ENCODE measurements around the gene CRYBA4. TPM values are rescaled to one million over a fixed set of nuclear protein-coding genes. Genes with fewer than 3 reads are reported as not detected.
"Not testable (repeated sequence)": the region's sequence is repeated elsewhere in the genome, so short reads cannot be mapped to it uniquely, and the experiment has no call there.

Gene CRYBA4
- total and polyA plus RNA-seq, 5 donors from 2014 or later: 0.59 TPM; not detected in 4

DNA sequence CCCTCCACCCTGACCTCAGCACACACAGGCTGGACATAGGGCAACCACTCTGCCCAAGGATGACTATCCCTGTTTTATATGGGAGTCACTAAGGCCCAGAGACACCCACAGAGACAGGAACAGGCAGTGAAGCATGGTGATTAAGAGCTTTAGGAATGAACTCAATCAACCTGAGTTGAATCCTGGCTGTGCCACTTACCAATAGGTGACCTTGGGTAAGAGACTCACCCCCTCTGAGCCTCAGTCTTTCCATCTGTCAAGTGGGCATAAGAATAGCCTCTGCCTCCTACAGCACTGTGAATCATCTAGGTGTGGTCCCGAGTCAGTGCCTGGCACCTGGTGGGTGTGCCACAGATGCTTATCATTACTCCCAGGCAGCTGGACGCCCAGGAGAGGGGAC is 10.8 kb upstream of the CRYBA4 start:
- H3K27ac Mint-ChIP-seq: no peak overlapping the region
- DNase-seq: no peak
- H3K9me3 ChIP-seq (ENCODE audit: control insufficient read depth in 2 of 2, low read length in 2 of 2): no peaks in the 10 kb centered on the region
- H3K36me3 Mint-ChIP-seq: no peaks in the 10 kb centered on the region
- no peak for ATAC-seq (ENCODE audit: low read depth in 2 of 2)
- H3K4me3 Mint-ChIP-seq: peak overlapping the region in 1 of 4 donors; percentile 61
- peaks cover 0 to 1% (median 0%) of the 10 kb centered on the region in 7 donors for H3K9me3 Mint-ChIP-seq
- H3K27me3 Mint-ChIP-seq: no peaks in the 10 kb centered on the region
- H3K4me1 Mint-ChIP-seq: peaks cover 0 to 19% (median 5%) of the 10 kb centered on the region in 4 donors
- H3K4me3 ChIP-seq (ENCODE audit: low read depth, low read length): no peak overlapping the region
- H3K27me3 ChIP-seq (ENCODE audit: control insufficient read depth, insufficient read depth, low read length): no peaks in the 10 kb centered on the region
- H3K36me3 ChIP-seq (ENCODE audit: control insufficient read depth, insufficient read depth, low read length): no peaks in the 10 kb centered on the region
- peaks cover 11% of the 10 kb centered on the region for H3K4me1 ChIP-seq (ENCODE audit: control insufficient read depth, insufficient read depth, low read length, poor library complexity, severe bottlenecking)
- H3K27ac ChIP-seq (ENCODE audit: insufficient read depth, low read length, poor library complexity, severe bottlenecking): no peak overlapping the region

DNA sequence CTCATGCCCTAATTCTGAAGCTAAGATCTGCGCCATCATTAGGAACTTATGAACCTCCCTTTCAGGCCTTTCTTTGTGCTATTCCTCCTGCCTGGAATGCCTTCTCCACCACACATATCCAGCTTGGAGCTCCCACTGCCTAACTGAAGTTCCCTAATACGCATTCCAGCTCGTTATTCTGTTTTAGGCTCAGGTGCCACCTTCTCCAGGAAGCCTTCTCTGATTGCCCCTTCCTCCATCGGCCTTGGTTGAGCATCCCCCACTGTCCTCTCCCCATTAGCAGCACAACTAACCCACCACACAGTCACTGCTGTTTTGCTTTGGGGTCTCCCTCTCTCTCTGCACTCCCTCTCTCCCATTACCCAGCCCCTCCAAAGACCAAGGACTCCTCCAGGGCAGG is 9.1 kb upstream of the CRYBA4 start:
- no peaks in the 10 kb centered on the region for H3K36me3 Mint-ChIP-seq
- no peak overlapping the region for H3K4me3 Mint-ChIP-seq
- H3K9me3 ChIP-seq (ENCODE audit: control insufficient read depth in 2 of 2, low read length in 2 of 2): no peaks in the 10 kb centered on the region
- H3K4me1 ChIP-seq (ENCODE audit: control insufficient read depth, insufficient read depth, low read length, poor library complexity, severe bottlenecking): peaks cover 11% of the 10 kb centered on the region
- no peaks in the 10 kb centered on the region for H3K27me3 Mint-ChIP-seq
- no peak for DNase-seq
- peak overlapping the region in 1 of 3 donors; percentile 18 for H3K27ac Mint-ChIP-seq
- ATAC-seq (ENCODE audit: low read depth in 2 of 2): no peak
- H3K4me1 Mint-ChIP-seq: peaks cover 0 to 19% (median 5%) of the 10 kb centered on the region in 4 donors
- no peak overlapping the region for H3K27ac ChIP-seq (ENCODE audit: insufficient read depth, low read length, poor library complexity, severe bottlenecking)
- H3K27me3 ChIP-seq (ENCODE audit: control insufficient read depth, insufficient read depth, low read length): no peaks in the 10 kb centered on the region
- no peak overlapping the region for H3K4me3 ChIP-seq (ENCODE audit: low read depth, low read length)
- peaks cover 0 to 1% (median 0%) of the 10 kb centered on the region in 7 donors for H3K9me3 Mint-ChIP-seq
- no peaks in the 10 kb centered on the region for H3K36me3 ChIP-seq (ENCODE audit: control insufficient read depth, insufficient read depth, low read length)

DNA sequence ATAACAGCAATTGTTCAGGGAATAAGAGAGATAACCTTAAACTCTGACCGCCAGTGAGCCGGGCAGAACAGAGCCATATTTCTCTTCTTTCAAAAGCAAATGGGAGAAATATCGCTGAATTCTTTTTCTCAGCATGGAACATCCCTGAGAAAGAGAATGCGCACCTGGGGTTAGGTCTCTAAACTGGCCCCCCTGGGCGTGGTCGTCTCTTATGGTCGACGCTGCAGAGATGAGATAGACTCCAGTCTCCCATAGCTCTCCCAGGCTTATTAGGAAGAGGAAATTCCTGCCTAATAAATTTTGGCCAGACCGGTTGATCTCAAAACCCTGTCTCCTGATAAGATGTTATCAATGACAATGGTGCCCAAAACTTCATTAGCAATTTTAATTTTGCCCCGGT is 8.0 kb upstream of the CRYBA4 start:
- not testable (repeated sequence) for H3K27me3 Mint-ChIP-seq

DNA sequence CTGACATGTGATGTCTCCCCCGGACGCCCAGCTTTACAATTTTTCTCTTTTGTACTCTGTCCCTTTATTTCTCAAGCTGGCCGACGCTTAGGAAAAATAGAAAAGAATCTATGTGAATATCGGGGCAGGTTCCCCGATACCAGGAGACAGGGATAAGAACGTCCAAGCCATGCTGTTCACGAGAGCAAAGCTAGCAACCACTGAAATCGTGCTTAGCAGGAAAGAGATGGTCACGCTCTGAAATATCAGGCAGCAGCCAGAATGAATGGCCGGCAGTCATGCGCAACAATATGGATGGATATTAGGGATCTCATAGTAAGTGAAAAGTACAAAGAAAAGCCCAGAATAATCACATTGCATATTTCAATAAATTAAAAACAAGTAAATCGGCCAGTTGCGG is 7.4 kb upstream of the CRYBA4 start:
- Mint-ChIP-seq H3K9me3 (peaks cover 0 to 1% (median 0%) of the 10 kb centered on the region in 7 donors), H3K4me3 (no peak overlapping the region), H3K4me1 (peaks cover 0 to 17% (median 7%) of the 10 kb centered on the region in 4 donors), H3K27ac (no peak overlapping the region), H3K27me3 (no peaks in the 10 kb centered on the region), H3K36me3 (no peaks in the 10 kb centered on the region)
- ATAC-seq (ENCODE audit: low read depth in 2 of 2) (no peak), DNase-seq (no peak)
- no peaks in the 10 kb centered on the region for H3K36me3 ChIP-seq (ENCODE audit: control insufficient read depth, insufficient read depth, low read length)
- no peak overlapping the region for H3K4me3 ChIP-seq (ENCODE audit: low read depth, low read length)
- no peaks in the 10 kb centered on the region for H3K27me3 ChIP-seq (ENCODE audit: control insufficient read depth, insufficient read depth, low read length)
- H3K4me1 ChIP-seq (ENCODE audit: control insufficient read depth, insufficient read depth, low read length, poor library complexity, severe bottlenecking): peaks cover 11% of the 10 kb centered on the region
- H3K9me3 ChIP-seq (ENCODE audit: control insufficient read depth in 2 of 2, low read length in 2 of 2): no peaks in the 10 kb centered on the region
- no peak overlapping the region for H3K27ac ChIP-seq (ENCODE audit: insufficient read depth, low read length, poor library complexity, severe bottlenecking)

More for the DNA sequence above, 8.0 kb upstream of the CRYBA4 start:
- not testable (repeated sequence) for H3K9me3 ChIP-seq (ENCODE audit: control insufficient read depth in 2 of 2, low read length in 2 of 2); H3K36me3 ChIP-seq (ENCODE audit: control insufficient read depth, insufficient read depth, low read length); H3K4me3 Mint-ChIP-seq; ATAC-seq (ENCODE audit: low read depth in 2 of 2); H3K36me3 Mint-ChIP-seq; H3K27ac ChIP-seq (ENCODE audit: insufficient read depth, low read length, poor library complexity, severe bottlenecking); H3K9me3 Mint-ChIP-seq; H3K4me3 ChIP-seq (ENCODE audit: low read depth, low read length); H3K27me3 ChIP-seq (ENCODE audit: control insufficient read depth, insufficient read depth, low read length); DNase-seq
- H3K27ac Mint-ChIP-seq: peak overlapping the region in 1 of 3 donors; percentile 18
- peaks cover 0 to 19% (median 6%) of the 10 kb centered on the region in 4 donors for H3K4me1 Mint-ChIP-seq
- peaks cover 11% of the 10 kb centered on the region for H3K4me1 ChIP-seq (ENCODE audit: control insufficient read depth, insufficient read depth, low read length, poor library complexity, severe bottlenecking)

DNA sequence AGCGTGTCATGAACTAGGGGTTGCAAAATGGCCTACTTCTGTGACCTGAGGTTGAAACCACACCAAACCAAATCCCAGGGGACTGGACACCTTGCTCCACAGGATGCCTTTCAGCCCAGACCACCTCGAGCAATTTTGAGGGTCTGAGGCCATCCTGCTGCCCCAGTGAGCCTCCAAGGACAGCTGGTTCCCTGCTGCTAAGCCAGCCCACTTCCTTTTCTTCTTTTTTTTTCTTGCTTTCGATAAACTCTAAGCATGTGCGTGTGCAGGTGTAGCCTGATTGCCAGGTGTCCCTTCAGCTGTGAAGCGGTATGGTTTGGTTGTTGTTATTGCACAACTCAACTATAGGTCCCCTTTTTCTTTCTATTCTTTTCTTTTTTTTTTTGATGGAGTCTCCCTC is 6.6 kb upstream of the CRYBA4 start:
- Mint-ChIP-seq H3K27ac (no peak overlapping the region), H3K4me1 (peaks cover 0 to 11% (median 6%) of the 10 kb centered on the region in 4 donors), H3K27me3 (no peaks in the 10 kb centered on the region), H3K36me3 (no peaks in the 10 kb centered on the region), H3K4me3 (peak overlapping the region in 1 of 4 donors; percentile 17), H3K9me3 (peaks cover 0 to 1% (median 0%) of the 10 kb centered on the region in 7 donors)
- no peaks in the 10 kb centered on the region for H3K36me3 ChIP-seq (ENCODE audit: control insufficient read depth, insufficient read depth, low read length)
- no peak overlapping the region for H3K27ac ChIP-seq (ENCODE audit: insufficient read depth, low read length, poor library complexity, severe bottlenecking)
- H3K4me1 ChIP-seq (ENCODE audit: control insufficient read depth, insufficient read depth, low read length, poor library complexity, severe bottlenecking): peaks cover 8% of the 10 kb centered on the region
- DNase-seq (peak in 1 of 3 donors; percentile 28), ATAC-seq (ENCODE audit: low read depth in 2 of 2) (peak in 1 of 2 donors; percentile 35)
- H3K4me3 ChIP-seq (ENCODE audit: low read depth, low read length): no peak overlapping the region
- no peaks in the 10 kb centered on the region for H3K27me3 ChIP-seq (ENCODE audit: control insufficient read depth, insufficient read depth, low read length)
- H3K9me3 ChIP-seq (ENCODE audit: control insufficient read depth in 2 of 2, low read length in 2 of 2): no peaks in the 10 kb centered on the region

DNA sequence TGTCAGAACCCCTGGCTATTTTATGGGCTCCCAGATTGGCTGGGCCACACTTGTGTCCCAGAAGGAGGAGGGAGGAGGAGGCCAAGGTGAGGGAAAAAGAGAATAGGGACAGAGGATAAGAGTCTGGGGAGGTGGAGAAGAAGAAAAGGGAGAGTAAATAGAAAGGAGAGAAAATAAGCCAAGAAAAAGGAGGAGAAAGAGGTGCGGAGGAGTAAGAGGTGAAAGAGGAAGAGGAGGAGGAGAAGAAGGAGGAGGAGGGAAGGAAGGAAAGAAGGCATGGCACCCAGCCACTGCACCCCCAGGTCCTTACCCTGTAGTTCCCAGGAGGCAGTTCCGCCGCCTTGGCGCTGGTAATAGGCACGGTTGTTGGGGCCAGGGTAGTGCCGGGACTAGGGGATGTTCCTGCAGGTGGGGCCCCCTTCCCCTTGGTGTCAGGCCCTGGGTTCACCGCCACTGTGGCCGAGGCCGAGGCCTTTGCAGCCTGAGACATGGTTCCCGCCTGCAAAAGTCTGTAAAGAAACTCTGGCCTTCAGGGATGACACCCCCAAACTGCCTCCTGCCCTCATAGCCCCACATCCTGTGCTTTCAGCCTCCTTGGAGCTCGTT is 5.8 kb upstream of the CRYBA4 start:
- Mint-ChIP-seq H3K27ac (no peak overlapping the region), H3K4me1 (peaks cover 0 to 4% (median 2%) of the 10 kb centered on the region in 4 donors), H3K4me3 (no peak overlapping the region), H3K27me3 (no peaks in the 10 kb centered on the region), H3K36me3 (no peaks in the 10 kb centered on the region), H3K9me3 (no peaks in the 10 kb centered on the region)
- Histone ChIP-seq H3K9me3 (ENCODE audit: control insufficient read depth in 2 of 2, low read length in 2 of 2) (no peaks in the 10 kb centered on the region), H3K4me3 (ENCODE audit: low read depth, low read length) (no peak overlapping the region), H3K36me3 (ENCODE audit: control insufficient read depth, insufficient read depth, low read length) (no peaks in the 10 kb centered on the region), H3K27me3 (ENCODE audit: control insufficient read depth, insufficient read depth, low read length) (no peaks in the 10 kb centered on the region), H3K4me1 (ENCODE audit: control insufficient read depth, insufficient read depth, low read length, poor library complexity, severe bottlenecking) (peaks cover under 1% of the 10 kb centered on the region), H3K27ac (ENCODE audit: insufficient read depth, low read length, poor library complexity, severe bottlenecking) (no peak overlapping the region)
- DNase-seq: no peak
- no peak for ATAC-seq (ENCODE audit: low read depth in 2 of 2)

DNA sequence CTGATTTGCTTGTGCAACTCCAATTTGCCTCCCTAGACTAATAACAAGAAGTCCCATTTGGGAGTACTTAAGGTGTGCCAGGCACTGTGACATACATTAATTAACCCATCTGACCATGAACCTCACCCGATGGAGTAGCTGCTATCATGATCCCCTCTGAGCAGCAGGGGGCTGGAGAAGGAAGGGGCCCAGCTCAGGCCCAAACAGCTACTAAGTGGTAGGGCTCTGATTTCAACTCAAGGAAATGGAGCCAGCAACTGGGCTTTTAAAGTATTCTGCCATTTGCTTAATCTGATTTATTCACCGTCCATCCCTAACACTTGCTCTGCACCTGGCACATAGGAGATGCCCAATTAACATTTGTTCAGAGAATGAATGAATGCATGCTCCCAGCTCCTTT is 5.1 kb upstream of the CRYBA4 start:
- no peaks in the 10 kb centered on the region for H3K9me3 Mint-ChIP-seq
- no peak overlapping the region for H3K27ac ChIP-seq (ENCODE audit: insufficient read depth, low read length, poor library complexity, severe bottlenecking)
- no peak overlapping the region for H3K4me3 ChIP-seq (ENCODE audit: low read depth, low read length)
- ATAC-seq (ENCODE audit: low read depth in 2 of 2) (no peak), DNase-seq (no peak)
- no peaks in the 10 kb centered on the region for H3K27me3 ChIP-seq (ENCODE audit: control insufficient read depth, insufficient read depth, low read length)
- H3K27me3 Mint-ChIP-seq: no peaks in the 10 kb centered on the region
- no peaks in the 10 kb centered on the region for H3K36me3 Mint-ChIP-seq
- no peaks in the 10 kb centered on the region for H3K4me1 ChIP-seq (ENCODE audit: control insufficient read depth, insufficient read depth, low read length, poor library complexity, severe bottlenecking)
- H3K4me3 Mint-ChIP-seq: peak overlapping the region in 1 of 4 donors; percentile 4
- no peaks in the 10 kb centered on the region for H3K36me3 ChIP-seq (ENCODE audit: control insufficient read depth, insufficient read depth, low read length)
- no peaks in the 10 kb centered on the region for H3K9me3 ChIP-seq (ENCODE audit: control insufficient read depth in 2 of 2, low read length in 2 of 2)
- H3K27ac Mint-ChIP-seq: peak overlapping the region in 1 of 3 donors; percentile 31
- H3K4me1 Mint-ChIP-seq: peaks cover 0 to 4% (median 1%) of the 10 kb centered on the region in 4 donors
